ENCODE data around the gene ELMO1.

ELMO1 gene

GRCh38 chr7:37016064-37016878 is 432.4 kb downstream of the ELMO1 start:
- H3K4me3 ChIP-seq (ENCODE audit: low read length), result no peak overlapping the region
- no peak for TF ChIP-seq CTCF (conservative IDR thresholded peaks at IDR 0.05; ENCODE audit: low read length)
- DNase-seq (ENCODE audit: low read depth), result no peak

- H3K4me3 ChIP-seq (ENCODE audit: low read length), result no peak overlapping the region
- DNase-seq (ENCODE audit: low read depth), result no peak
- no peak for TF ChIP-seq CTCF (conservative IDR thresholded peaks at IDR 0.05; ENCODE audit: low read length)
Measured at GRCh38 chr7:37015353-37016034, 433.2 kb downstream of the ELMO1 start.

- DNase-seq (ENCODE audit: low read depth), result no peak
- TF ChIP-seq CTCF (conservative IDR thresholded peaks at IDR 0.05; ENCODE audit: low read length), result no peak
Measured at GRCh38 chr7:37013771-37014170, 434.9 kb downstream of the ELMO1 start.

GRCh38 chr7:37011151-37011890 is 437.3 kb downstream of the ELMO1 start:
- no peak for DNase-seq (ENCODE audit: low read depth)
- H3K4me3 ChIP-seq (ENCODE audit: low read length), result no peak overlapping the region
- no peak for TF ChIP-seq CTCF (conservative IDR thresholded peaks at IDR 0.05; ENCODE audit: low read length)

More at GRCh38 chr7:37013771-37014170, 434.9 kb downstream of the ELMO1 start:
- no peak overlapping the region for H3K4me3 ChIP-seq (ENCODE audit: low read length)

GRCh38 chr7:37009125-37009675 is 439.5 kb downstream of the ELMO1 start:
- TF ChIP-seq CTCF (conservative IDR thresholded peaks at IDR 0.05; ENCODE audit: low read length), result no peak
- no peak for DNase-seq (ENCODE audit: low read depth)
- H3K4me3 ChIP-seq (ENCODE audit: low read length), result no peak overlapping the region

- H3K4me3 ChIP-seq (ENCODE audit: low read length), result no peak overlapping the region
- TF ChIP-seq CTCF (conservative IDR thresholded peaks at IDR 0.05; ENCODE audit: low read length), result no peak
- DNase-seq (ENCODE audit: low read depth), result no peak
Measured at GRCh38 chr7:37007691-37008090, 441.0 kb downstream of the ELMO1 start.

Measured in AG10803 (cell line).